ENCODE measurements around the gene NRIP3.

Gene NRIP3
- 11.4 to 29.9 (median 15.3) reads per million in 3 donors for total RNA-seq

GRCh38 chr11:9003573-9004182, at the start of gene NRIP3:
Gene NRIP3, minus strand, starts transcription at chr11:9004001. Its CDS starts 66 bp downstream, at chr11:9003935.
- H3K27ac ChIP-seq (ENCODE audit: insufficient read depth, low read length, poor library complexity, severe bottlenecking), result no peak within 1 kb of the TSS
- peak; percentile 76 to 82 (median 80) for DNase-seq
- H3K4me3 ChIP-seq (ENCODE audit: insufficient read depth, low read depth, low read length, poor library complexity, severe bottlenecking), result peak within 1 kb of the TSS; percentile 67
- peaks cover 4% of the 10 kb centered on the region for H3K27me3 ChIP-seq (replicated peaks; ENCODE audit: control insufficient read depth, insufficient read depth, low read length, poor library complexity, severe bottlenecking)
- no peaks in the 10 kb centered on the region for H3K36me3 ChIP-seq (ENCODE audit: control insufficient read depth, insufficient read depth, low read length)
- H3K9me3 ChIP-seq (ENCODE audit: control insufficient read depth, low read length), result no peaks in the 10 kb centered on the region
- peaks cover 18% of the 10 kb centered on the region for H3K4me1 ChIP-seq (ENCODE audit: control insufficient read depth, insufficient read depth, low read length, poor library complexity, severe bottlenecking)

- no peaks in the 10 kb centered on the region for H3K4me1 ChIP-seq (ENCODE audit: control insufficient read depth, insufficient read depth, low read length, poor library complexity, severe bottlenecking)
- no peaks in the 10 kb centered on the region for H3K27me3 ChIP-seq (replicated peaks; ENCODE audit: control insufficient read depth, insufficient read depth, low read length, poor library complexity, severe bottlenecking)
- no peak for DNase-seq
- no peaks in the 10 kb centered on the region for H3K36me3 ChIP-seq (ENCODE audit: control insufficient read depth, insufficient read depth, low read length)
- no peak overlapping the region for H3K4me3 ChIP-seq (ENCODE audit: insufficient read depth, low read depth, low read length, poor library complexity, severe bottlenecking)
- no peak overlapping the region for H3K27ac ChIP-seq (ENCODE audit: insufficient read depth, low read length, poor library complexity, severe bottlenecking)
- no peaks in the 10 kb centered on the region for H3K9me3 ChIP-seq (ENCODE audit: control insufficient read depth, low read length)
Measured at GRCh38 chr11:9052316-9052715, 48.5 kb upstream of the NRIP3 start.

- Histone ChIP-seq H3K4me1 (ENCODE audit: control insufficient read depth, insufficient read depth, low read length, poor library complexity, severe bottlenecking) (no peaks in the 10 kb centered on the region), H3K36me3 (ENCODE audit: control insufficient read depth, insufficient read depth, low read length) (no peaks in the 10 kb centered on the region)
- no peak for DNase-seq
Measured at GRCh38 chr11:9049959-9050358, 46.2 kb upstream of the NRIP3 start.

GRCh38 chr11:9047964-9048523, 44.2 kb upstream of the NRIP3 start:
- no peaks in the 10 kb centered on the region for H3K4me1 ChIP-seq (ENCODE audit: control insufficient read depth, insufficient read depth, low read length, poor library complexity, severe bottlenecking)
- DNase-seq, result no peak
- H3K27ac ChIP-seq (ENCODE audit: insufficient read depth, low read length, poor library complexity, severe bottlenecking), result no peak overlapping the region
- H3K9me3 ChIP-seq (ENCODE audit: control insufficient read depth, low read length), result no peaks in the 10 kb centered on the region
- H3K4me3 ChIP-seq (ENCODE audit: insufficient read depth, low read depth, low read length, poor library complexity, severe bottlenecking), result no peak overlapping the region
- no peaks in the 10 kb centered on the region for H3K36me3 ChIP-seq (ENCODE audit: control insufficient read depth, insufficient read depth, low read length)
- H3K27me3 ChIP-seq (replicated peaks; ENCODE audit: control insufficient read depth, insufficient read depth, low read length, poor library complexity, severe bottlenecking), result no peaks in the 10 kb centered on the region

More at GRCh38 chr11:9049959-9050358, 46.2 kb upstream of the NRIP3 start:
- no peak overlapping the region for H3K4me3 ChIP-seq (ENCODE audit: insufficient read depth, low read depth, low read length, poor library complexity, severe bottlenecking)
- H3K27me3 ChIP-seq (replicated peaks; ENCODE audit: control insufficient read depth, insufficient read depth, low read length, poor library complexity, severe bottlenecking), result no peaks in the 10 kb centered on the region
- H3K27ac ChIP-seq (ENCODE audit: insufficient read depth, low read length, poor library complexity, severe bottlenecking), result no peak overlapping the region
- no peaks in the 10 kb centered on the region for H3K9me3 ChIP-seq (ENCODE audit: control insufficient read depth, low read length)

GRCh38 chr11:9046481-9046880, 42.7 kb upstream of the NRIP3 start:
- no peak for DNase-seq
- Histone ChIP-seq H3K27ac (ENCODE audit: insufficient read depth, low read length, poor library complexity, severe bottlenecking) (no peak overlapping the region), H3K27me3 (replicated peaks; ENCODE audit: control insufficient read depth, insufficient read depth, low read length, poor library complexity, severe bottlenecking) (no peaks in the 10 kb centered on the region), H3K9me3 (ENCODE audit: control insufficient read depth, low read length) (no peaks in the 10 kb centered on the region), H3K4me1 (ENCODE audit: control insufficient read depth, insufficient read depth, low read length, poor library complexity, severe bottlenecking) (no peaks in the 10 kb centered on the region), H3K36me3 (ENCODE audit: control insufficient read depth, insufficient read depth, low read length) (no peaks in the 10 kb centered on the region), H3K4me3 (ENCODE audit: insufficient read depth, low read depth, low read length, poor library complexity, severe bottlenecking) (no peak overlapping the region)

GRCh38 chr11:9042488-9042887, 38.7 kb upstream of the NRIP3 start:
- Histone ChIP-seq H3K27me3 (replicated peaks; ENCODE audit: control insufficient read depth, insufficient read depth, low read length, poor library complexity, severe bottlenecking) (no peaks in the 10 kb centered on the region), H3K36me3 (ENCODE audit: control insufficient read depth, insufficient read depth, low read length) (no peaks in the 10 kb centered on the region), H3K9me3 (ENCODE audit: control insufficient read depth, low read length) (no peaks in the 10 kb centered on the region), H3K4me1 (ENCODE audit: control insufficient read depth, insufficient read depth, low read length, poor library complexity, severe bottlenecking) (no peaks in the 10 kb centered on the region), H3K27ac (ENCODE audit: insufficient read depth, low read length, poor library complexity, severe bottlenecking) (no peak overlapping the region), H3K4me3 (ENCODE audit: insufficient read depth, low read depth, low read length, poor library complexity, severe bottlenecking) (no peak overlapping the region)
- DNase-seq, result no peak

- H3K4me1 ChIP-seq (ENCODE audit: control insufficient read depth, insufficient read depth, low read length, poor library complexity, severe bottlenecking), result no peaks in the 10 kb centered on the region
- no peaks in the 10 kb centered on the region for H3K27me3 ChIP-seq (replicated peaks; ENCODE audit: control insufficient read depth, insufficient read depth, low read length, poor library complexity, severe bottlenecking)
- H3K36me3 ChIP-seq (ENCODE audit: control insufficient read depth, insufficient read depth, low read length), result no peaks in the 10 kb centered on the region
- H3K9me3 ChIP-seq (ENCODE audit: control insufficient read depth, low read length), result no peaks in the 10 kb centered on the region
- H3K4me3 ChIP-seq (ENCODE audit: insufficient read depth, low read depth, low read length, poor library complexity, severe bottlenecking), result no peak overlapping the region
- no peak overlapping the region for H3K27ac ChIP-seq (ENCODE audit: insufficient read depth, low read length, poor library complexity, severe bottlenecking)
- no peak for DNase-seq
Measured at GRCh38 chr11:9041747-9042146, 37.9 kb upstream of the NRIP3 start.

- DNase-seq, result no peak
- Histone ChIP-seq H3K27ac (ENCODE audit: insufficient read depth, low read length, poor library complexity, severe bottlenecking) (no peak overlapping the region), H3K36me3 (ENCODE audit: control insufficient read depth, insufficient read depth, low read length) (no peaks in the 10 kb centered on the region), H3K4me3 (ENCODE audit: insufficient read depth, low read depth, low read length, poor library complexity, severe bottlenecking) (no peak overlapping the region), H3K27me3 (replicated peaks; ENCODE audit: control insufficient read depth, insufficient read depth, low read length, poor library complexity, severe bottlenecking) (no peaks in the 10 kb centered on the region), H3K4me1 (ENCODE audit: control insufficient read depth, insufficient read depth, low read length, poor library complexity, severe bottlenecking) (no peaks in the 10 kb centered on the region), H3K9me3 (ENCODE audit: control insufficient read depth, low read length) (no peaks in the 10 kb centered on the region)
Measured at GRCh38 chr11:9040410-9040809, 36.6 kb upstream of the NRIP3 start.

GRCh38 chr11:9039863-9040262, 36.1 kb upstream of the NRIP3 start:
- no peaks in the 10 kb centered on the region for H3K27me3 ChIP-seq (replicated peaks; ENCODE audit: control insufficient read depth, insufficient read depth, low read length, poor library complexity, severe bottlenecking)
- H3K4me1 ChIP-seq (ENCODE audit: control insufficient read depth, insufficient read depth, low read length, poor library complexity, severe bottlenecking), result no peaks in the 10 kb centered on the region
- no peak overlapping the region for H3K27ac ChIP-seq (ENCODE audit: insufficient read depth, low read length, poor library complexity, severe bottlenecking)
- no peaks in the 10 kb centered on the region for H3K36me3 ChIP-seq (ENCODE audit: control insufficient read depth, insufficient read depth, low read length)
- H3K4me3 ChIP-seq (ENCODE audit: insufficient read depth, low read depth, low read length, poor library complexity, severe bottlenecking), result no peak overlapping the region
- no peak for DNase-seq
- no peaks in the 10 kb centered on the region for H3K9me3 ChIP-seq (ENCODE audit: control insufficient read depth, low read length)

- Histone ChIP-seq H3K36me3 (ENCODE audit: control insufficient read depth, insufficient read depth, low read length) (no peaks in the 10 kb centered on the region), H3K4me3 (ENCODE audit: insufficient read depth, low read depth, low read length, poor library complexity, severe bottlenecking) (no peak overlapping the region), H3K9me3 (ENCODE audit: control insufficient read depth, low read length) (no peaks in the 10 kb centered on the region), H3K4me1 (ENCODE audit: control insufficient read depth, insufficient read depth, low read length, poor library complexity, severe bottlenecking) (no peaks in the 10 kb centered on the region), H3K27ac (ENCODE audit: insufficient read depth, low read length, poor library complexity, severe bottlenecking) (no peak overlapping the region), H3K27me3 (replicated peaks; ENCODE audit: control insufficient read depth, insufficient read depth, low read length, poor library complexity, severe bottlenecking) (no peaks in the 10 kb centered on the region)
- no peak for DNase-seq
Measured at GRCh38 chr11:9039198-9039597, 35.4 kb upstream of the NRIP3 start.
